Naive B cell (primary cell): ENCODE results near the gene GRM4. TPM values are rescaled to one million over a fixed set of nuclear protein-coding genes. Genes with fewer than 3 reads are reported as not detected.

ENCODE experiments used
- ATAC-seq, 2 donors: fragments of 150-1000 bp; cut with Tn5 transposase; 2 replicates each; pipeline ENCODE4 v1.10.0; 2021; ENCODE audit warnings: low read depth in 2 of 2, mild to moderate bottlenecking in 2 of 2, moderate library complexity in 2 of 2
- DNase-seq: peaks from one replicate; pipeline ENCODE4 v3.0.0; 2022
- H3K27ac Mint-ChIP-seq, 6 donors: one replicate each; pipeline ENCODE4 v1.8.0; 2020 to 2022; ENCODE audit warnings: mild to moderate bottlenecking in 6 of 6, mixed read lengths in 6 of 6, moderate library complexity in 5 of 6, inconsistent platforms in 2 of 6
- H3K27me3 Mint-ChIP-seq, 3 donors: one replicate each; pipeline ENCODE4 v1.8.0; 2021 to 2022; ENCODE audit warnings: mixed read lengths in 3 of 3, mild to moderate bottlenecking in 1 of 3
- H3K36me3 Mint-ChIP-seq, 2 donors: one replicate each; pipeline ENCODE4 v1.8.0; 2020 to 2022; ENCODE audit warnings: mixed read lengths in 2 of 2, inconsistent platforms in 1 of 2, mild to moderate bottlenecking in 1 of 2
- H3K4me1 Mint-ChIP-seq, 3 donors: one replicate each; pipeline ENCODE4 v1.8.0; 2020 to 2022; ENCODE audit warnings: mixed read lengths in 3 of 3, inconsistent platforms in 1 of 3, mild to moderate bottlenecking in 1 of 3, moderate library complexity in 1 of 3
- H3K4me3 Mint-ChIP-seq, 8 donors: one replicate each; pipeline ENCODE4 v1.8.0; 2020 to 2022; ENCODE audit warnings: mild to moderate bottlenecking in 8 of 8, mixed read lengths in 8 of 8, moderate library complexity in 8 of 8, inconsistent platforms in 2 of 8
- H3K9me3 Mint-ChIP-seq, 7 donors: one replicate each; pipeline ENCODE4 v1.8.0; 2020 to 2022; ENCODE audit warnings: mixed read lengths in 7 of 7, mild to moderate bottlenecking in 5 of 7, inconsistent platforms in 2 of 7, moderate library complexity in 1 of 7
- polyA plus RNA-seq, 6 donors: library from polyadenylated mRNA; unstranded; fragments of 300-500 nt; fragmentation: Illumina TruSeq; gene quantifications; one replicate each; pipeline ENCODE4 v1.2.3, GENCODE V29; 2021; ENCODE audit warnings: low read depth in 6 of 6

Gene GRM4
- polyA plus RNA-seq, 6 donors from 2014 or later: not detected

DNA sequence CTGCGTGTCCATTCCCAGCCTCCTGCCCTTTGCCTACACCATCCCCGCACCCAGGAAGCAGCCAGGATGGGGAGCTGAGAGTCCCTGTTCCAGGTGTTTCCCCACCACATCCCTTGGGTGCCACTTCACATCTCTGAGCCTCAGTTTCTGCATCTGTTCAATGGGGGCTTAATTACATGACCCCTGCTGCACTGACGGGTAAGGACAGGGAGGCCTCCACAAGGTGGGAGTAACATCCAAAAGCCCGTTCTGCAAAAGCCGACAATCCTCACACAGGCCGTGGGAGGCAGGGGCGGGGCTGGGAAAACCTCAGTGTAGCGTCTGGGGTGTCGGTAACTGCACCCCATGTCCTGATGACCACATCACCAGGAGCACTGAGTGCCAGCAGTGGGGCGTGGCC lies 41.3 kb downstream of the GRM4 start:
- Mint-ChIP-seq H3K36me3 (no peaks in the 10 kb centered on the region), H3K27ac (no peak overlapping the region), H3K27me3 (peaks cover 9 to 34% (median 27%) of the 10 kb centered on the region in 3 donors), H3K4me1 (peaks cover 0 to 2% (median 0%) of the 10 kb centered on the region in 3 donors), H3K9me3 (no peaks in the 10 kb centered on the region), H3K4me3 (no peak overlapping the region)
- no peak for ATAC-seq
- DNase-seq: no peak

- H3K4me3 Mint-ChIP-seq: no peak overlapping the region
- no peak for DNase-seq
- H3K4me1 Mint-ChIP-seq: peaks cover 0 to 2% (median 0%) of the 10 kb centered on the region in 3 donors
- no peak overlapping the region for H3K27ac Mint-ChIP-seq
- ATAC-seq: no peak
- no peaks in the 10 kb centered on the region for H3K9me3 Mint-ChIP-seq
- no peaks in the 10 kb centered on the region for H3K36me3 Mint-ChIP-seq
- peaks cover 9 to 34% (median 31%) of the 10 kb centered on the region in 3 donors for H3K27me3 Mint-ChIP-seq
Observed at GRCh38 chr6:34104186-34104585, 41.7 kb downstream of the GRM4 start.

GRCh38 chr6:34103321-34103720 lies 42.6 kb downstream of the GRM4 start:
- no peak for DNase-seq
- no peaks in the 10 kb centered on the region for H3K36me3 Mint-ChIP-seq
- no peak for ATAC-seq
- no peak overlapping the region for H3K27ac Mint-ChIP-seq
- H3K9me3 Mint-ChIP-seq: no peaks in the 10 kb centered on the region
- H3K27me3 Mint-ChIP-seq: peaks cover 9 to 29% (median 27%) of the 10 kb centered on the region in 3 donors
- H3K4me3 Mint-ChIP-seq: peak overlapping the region in 1 of 8 donors; percentile 47
- peaks cover 0 to 2% (median 0%) of the 10 kb centered on the region in 3 donors for H3K4me1 Mint-ChIP-seq

DNA sequence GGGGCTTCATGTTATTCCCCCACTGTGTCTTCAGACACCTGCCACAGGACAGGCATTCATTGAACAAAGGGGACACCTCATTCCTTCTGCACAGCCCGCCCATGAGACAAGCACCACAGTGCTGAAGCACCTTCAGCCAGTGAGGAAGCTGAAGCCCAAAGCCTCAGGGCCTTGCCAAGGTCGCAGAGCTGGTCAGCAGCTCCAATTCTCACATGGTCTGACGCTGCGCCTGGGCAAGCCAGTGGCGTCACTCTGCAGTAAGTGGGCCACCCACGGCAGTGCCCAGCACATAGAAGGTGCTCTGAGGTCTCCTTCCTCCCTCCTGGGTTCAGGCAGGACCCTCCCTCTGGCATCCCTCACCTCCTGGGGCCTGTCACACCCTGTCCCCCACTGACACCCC lies 43.2 kb downstream of the GRM4 start:
- peaks cover 0 to 2% (median 0%) of the 10 kb centered on the region in 3 donors for H3K4me1 Mint-ChIP-seq
- DNase-seq: no peak
- H3K9me3 Mint-ChIP-seq: no peaks in the 10 kb centered on the region
- H3K27ac Mint-ChIP-seq: no peak overlapping the region
- ATAC-seq: no peak
- H3K4me3 Mint-ChIP-seq: no peak overlapping the region
- peaks cover 4 to 29% (median 26%) of the 10 kb centered on the region in 3 donors for H3K27me3 Mint-ChIP-seq
- no peaks in the 10 kb centered on the region for H3K36me3 Mint-ChIP-seq

GRCh38 chr6:34102099-34102656 lies 43.7 kb downstream of the GRM4 start:
- DNase-seq (no peak), ATAC-seq (no peak)
- Mint-ChIP-seq H3K9me3 (no peaks in the 10 kb centered on the region), H3K4me3 (no peak overlapping the region), H3K4me1 (peaks cover 0 to 2% (median 0%) of the 10 kb centered on the region in 3 donors), H3K27ac (peak overlapping the region in 1 of 6 donors; percentile 66), H3K27me3 (peaks cover 4 to 30% (median 21%) of the 10 kb centered on the region in 3 donors), H3K36me3 (no peaks in the 10 kb centered on the region)

DNA sequence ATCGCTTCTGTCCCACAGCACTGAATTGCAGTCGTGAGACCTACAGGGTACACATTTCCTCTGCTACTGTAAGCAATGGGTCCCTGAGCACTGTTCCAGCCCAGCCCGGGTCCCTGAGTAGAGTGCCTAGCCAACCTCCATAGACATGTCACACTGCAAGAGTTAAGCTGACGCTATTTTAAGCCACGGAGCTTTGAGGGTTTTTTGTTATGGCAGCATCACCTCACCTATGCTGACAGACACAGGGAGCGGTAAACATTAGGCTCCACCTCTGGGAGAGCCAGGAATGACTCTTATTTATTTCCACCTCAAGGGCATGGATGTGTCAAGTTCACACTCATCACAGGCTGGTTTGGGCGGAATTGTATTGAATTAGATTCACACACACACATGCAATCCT lies 45.1 kb downstream of the GRM4 start:
- Mint-ChIP-seq H3K4me1 (peaks cover 0 to 2% (median 0%) of the 10 kb centered on the region in 3 donors), H3K36me3 (no peaks in the 10 kb centered on the region), H3K4me3 (no peak overlapping the region), H3K27me3 (peaks cover 11 to 44% (median 28%) of the 10 kb centered on the region in 3 donors), H3K9me3 (no peaks in the 10 kb centered on the region), H3K27ac (no peak overlapping the region)
- DNase-seq (no peak), ATAC-seq (no peak)

GRCh38 chr6:34099878-34100277 lies 46.0 kb downstream of the GRM4 start:
- H3K27me3 Mint-ChIP-seq: peaks cover 14 to 48% (median 37%) of the 10 kb centered on the region in 3 donors
- ATAC-seq: no peak
- H3K36me3 Mint-ChIP-seq: no peaks in the 10 kb centered on the region
- DNase-seq: no peak
- no peak overlapping the region for H3K4me3 Mint-ChIP-seq
- no peaks in the 10 kb centered on the region for H3K9me3 Mint-ChIP-seq
- no peak overlapping the region for H3K27ac Mint-ChIP-seq
- H3K4me1 Mint-ChIP-seq: peaks cover 0 to 2% (median 0%) of the 10 kb centered on the region in 3 donors

DNA sequence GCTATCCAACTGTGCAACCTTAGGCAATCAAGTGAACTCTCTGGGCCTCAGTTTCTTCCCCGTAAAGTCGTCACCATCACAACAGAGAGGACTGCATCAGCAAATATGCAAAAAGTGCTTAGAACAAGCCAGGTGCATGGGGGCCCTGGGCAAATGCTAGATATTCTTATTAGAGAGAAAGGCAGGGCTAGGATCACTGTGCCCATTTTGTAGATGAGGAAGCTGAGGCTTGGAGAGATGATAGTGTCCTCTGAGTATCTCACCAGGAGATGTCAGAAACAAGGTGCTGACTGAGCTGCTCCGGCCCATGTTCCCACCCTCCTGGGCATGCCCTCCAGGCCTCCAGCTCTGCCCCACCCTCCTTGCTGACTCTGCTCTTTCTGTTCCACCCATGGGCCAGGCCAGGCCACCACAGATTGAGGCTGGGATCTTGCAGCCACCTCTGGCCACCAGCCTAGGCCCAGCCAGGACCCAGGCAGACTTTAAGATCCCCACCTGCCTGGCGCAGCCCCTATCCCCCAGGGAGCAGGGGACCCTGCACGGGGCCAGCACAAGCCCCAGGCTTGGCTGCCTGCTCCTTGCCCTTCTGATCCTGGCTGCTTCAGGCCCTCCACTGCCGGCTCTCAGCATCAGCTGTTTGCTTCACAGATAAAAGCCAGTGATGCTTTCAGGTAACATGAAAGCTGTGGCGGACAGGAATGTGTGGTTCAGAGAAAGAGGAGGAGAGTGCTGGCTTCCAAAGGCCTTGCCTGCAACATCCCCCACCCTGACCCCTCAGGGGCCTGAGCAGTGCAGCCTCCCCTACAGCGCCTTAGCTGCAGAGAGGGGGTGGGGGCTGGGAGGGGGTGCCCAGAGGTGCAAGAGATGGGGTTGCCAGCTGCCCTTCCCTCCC lies 47.6 kb downstream of the GRM4 start:
- Mint-ChIP-seq H3K4me3 (no peak overlapping the region), H3K27me3 (peaks cover 18 to 58% (median 49%) of the 10 kb centered on the region in 3 donors), H3K27ac (peak overlapping the region in 2 of 6 donors; percentile 65 to 85), H3K36me3 (no peaks in the 10 kb centered on the region), H3K9me3 (peaks cover 0 to 7% (median 3%) of the 10 kb centered on the region in 7 donors), H3K4me1 (peaks cover 0 to 2% (median 0%) of the 10 kb centered on the region in 3 donors)
- ATAC-seq (no peak), DNase-seq (no peak)

GRCh38 chr6:34096814-34097213 lies 49.1 kb downstream of the GRM4 start:
- peaks cover 0 to 7% (median 3%) of the 10 kb centered on the region in 7 donors for H3K9me3 Mint-ChIP-seq
- DNase-seq (no peak), ATAC-seq (no peak)
- no peak overlapping the region for H3K4me3 Mint-ChIP-seq
- no peak overlapping the region for H3K27ac Mint-ChIP-seq
- peaks cover 0 to 2% (median 0%) of the 10 kb centered on the region in 3 donors for H3K4me1 Mint-ChIP-seq
- H3K27me3 Mint-ChIP-seq: peaks cover 15 to 63% (median 46%) of the 10 kb centered on the region in 3 donors
- no peaks in the 10 kb centered on the region for H3K36me3 Mint-ChIP-seq

DNA sequence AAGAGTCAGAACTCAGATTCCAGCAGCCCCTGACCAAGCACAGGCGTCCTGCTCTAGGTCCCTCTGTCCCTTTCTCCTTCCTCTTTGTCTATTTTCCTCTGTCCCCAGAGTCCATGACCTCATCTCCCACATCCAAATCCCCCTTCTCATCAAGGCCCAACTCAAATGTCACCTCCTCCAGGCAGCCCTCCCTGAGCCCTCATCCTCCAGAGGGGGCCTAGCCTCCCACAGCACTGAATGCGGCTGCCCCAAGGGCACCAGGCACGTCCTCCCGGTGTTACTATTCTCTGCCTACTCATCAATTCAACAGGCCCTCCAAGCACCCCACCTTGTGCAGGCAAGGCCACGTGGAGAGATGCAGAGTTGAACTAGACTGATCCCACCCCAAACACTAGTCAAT lies 49.7 kb downstream of the GRM4 start:
- Mint-ChIP-seq H3K4me1 (peaks cover 0 to 2% (median 0%) of the 10 kb centered on the region in 3 donors), H3K4me3 (no peak overlapping the region), H3K27me3 (peaks cover 15 to 63% (median 46%) of the 10 kb centered on the region in 3 donors), H3K27ac (no peak overlapping the region), H3K36me3 (no peaks in the 10 kb centered on the region), H3K9me3 (peaks cover 0 to 7% (median 3%) of the 10 kb centered on the region in 7 donors)
- DNase-seq (no peak), ATAC-seq (no peak)

GRCh38 chr6:34095741-34096140 lies 50.1 kb downstream of the GRM4 start:
- H3K4me1 Mint-ChIP-seq: peaks cover 0 to 2% (median 0%) of the 10 kb centered on the region in 3 donors
- H3K27ac Mint-ChIP-seq: no peak overlapping the region
- DNase-seq (no peak), ATAC-seq (no peak)
- H3K9me3 Mint-ChIP-seq: peaks cover 0 to 7% (median 3%) of the 10 kb centered on the region in 7 donors
- peaks cover 15 to 63% (median 46%) of the 10 kb centered on the region in 3 donors for H3K27me3 Mint-ChIP-seq
- no peak overlapping the region for H3K4me3 Mint-ChIP-seq
- H3K36me3 Mint-ChIP-seq: no peaks in the 10 kb centered on the region

DNA sequence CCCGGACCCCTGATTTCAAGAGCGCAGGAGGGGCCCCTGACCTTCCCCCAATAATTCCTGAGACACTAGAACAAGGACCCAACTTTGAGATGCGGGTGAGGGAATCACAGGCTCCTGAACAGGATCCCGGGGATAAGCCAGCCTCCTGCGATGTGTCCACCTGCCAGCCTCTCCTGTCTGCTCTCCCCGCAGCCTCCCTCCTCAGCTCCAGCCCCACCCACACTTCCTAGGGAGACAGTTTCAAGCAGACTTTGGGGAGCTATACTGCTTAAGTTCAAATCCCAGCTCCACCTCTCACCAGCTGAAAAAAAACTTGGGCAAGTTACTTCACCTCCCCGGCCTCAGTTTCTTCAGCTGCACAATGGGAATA lies 50.8 kb downstream of the GRM4 start:
- peaks cover 15 to 58% (median 39%) of the 10 kb centered on the region in 3 donors for H3K27me3 Mint-ChIP-seq
- no peak for ATAC-seq
- DNase-seq: no peak

DNA sequence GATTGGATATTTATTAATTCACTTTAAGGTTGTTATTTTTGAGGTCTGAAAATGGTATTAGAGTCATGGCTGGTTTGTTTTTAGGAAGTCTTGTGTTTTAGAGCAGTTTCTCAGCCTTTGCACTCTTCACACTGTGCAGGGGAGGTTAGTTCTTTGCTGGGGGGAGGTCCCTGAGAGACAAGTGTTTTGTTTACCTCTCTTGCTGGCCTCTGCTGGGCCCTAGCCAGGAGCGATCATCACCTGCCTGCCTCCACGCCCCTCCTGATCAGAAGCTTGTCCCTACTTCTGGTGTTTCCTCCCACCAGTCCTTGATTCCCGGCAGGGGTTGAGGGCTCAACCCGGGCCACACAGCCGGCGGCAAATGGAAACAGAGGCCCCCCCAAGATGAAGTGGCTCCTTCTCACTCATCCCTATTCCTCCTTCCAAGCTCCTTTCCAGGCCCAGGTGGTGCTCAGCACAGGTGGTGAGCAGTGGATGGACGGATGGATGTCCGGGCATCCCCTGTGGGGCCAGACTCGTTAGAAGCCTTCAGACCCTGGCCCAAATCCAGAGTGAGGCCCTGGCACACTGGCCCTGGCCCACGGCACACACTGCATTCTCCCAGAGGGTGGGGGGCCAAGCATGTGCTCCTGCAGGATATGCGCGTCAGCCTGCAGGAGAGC lies 51.3 kb downstream of the GRM4 start:
- Mint-ChIP-seq H3K9me3 (peaks cover 0 to 7% (median 3%) of the 10 kb centered on the region in 7 donors), H3K4me3 (no peak overlapping the region), H3K4me1 (no peaks in the 10 kb centered on the region), H3K36me3 (no peaks in the 10 kb centered on the region), H3K27me3 (peaks cover 15 to 53% (median 35%) of the 10 kb centered on the region in 3 donors), H3K27ac (no peak overlapping the region)
- no peak for ATAC-seq
- no peak for DNase-seq

More for the DNA sequence above, 50.8 kb downstream of the GRM4 start:
- H3K27ac Mint-ChIP-seq: no peak overlapping the region
- peaks cover 0 to 7% (median 3%) of the 10 kb centered on the region in 7 donors for H3K9me3 Mint-ChIP-seq
- no peaks in the 10 kb centered on the region for H3K4me1 Mint-ChIP-seq
- peak overlapping the region in 1 of 8 donors; percentile 13 for H3K4me3 Mint-ChIP-seq
- H3K36me3 Mint-ChIP-seq: no peaks in the 10 kb centered on the region
